ENCODE results near the gene TUBB. TPM values are rescaled to one million over a fixed set of nuclear protein-coding genes. Genes with fewer than 3 reads are reported as not detected.
A peak's percentile ranks its signal among the peaks of the same experiment; 100 is the strongest.

Gene TUBB
- total RNA-seq, 1 experiment from 2014 or later: 742 TPM

DNA sequence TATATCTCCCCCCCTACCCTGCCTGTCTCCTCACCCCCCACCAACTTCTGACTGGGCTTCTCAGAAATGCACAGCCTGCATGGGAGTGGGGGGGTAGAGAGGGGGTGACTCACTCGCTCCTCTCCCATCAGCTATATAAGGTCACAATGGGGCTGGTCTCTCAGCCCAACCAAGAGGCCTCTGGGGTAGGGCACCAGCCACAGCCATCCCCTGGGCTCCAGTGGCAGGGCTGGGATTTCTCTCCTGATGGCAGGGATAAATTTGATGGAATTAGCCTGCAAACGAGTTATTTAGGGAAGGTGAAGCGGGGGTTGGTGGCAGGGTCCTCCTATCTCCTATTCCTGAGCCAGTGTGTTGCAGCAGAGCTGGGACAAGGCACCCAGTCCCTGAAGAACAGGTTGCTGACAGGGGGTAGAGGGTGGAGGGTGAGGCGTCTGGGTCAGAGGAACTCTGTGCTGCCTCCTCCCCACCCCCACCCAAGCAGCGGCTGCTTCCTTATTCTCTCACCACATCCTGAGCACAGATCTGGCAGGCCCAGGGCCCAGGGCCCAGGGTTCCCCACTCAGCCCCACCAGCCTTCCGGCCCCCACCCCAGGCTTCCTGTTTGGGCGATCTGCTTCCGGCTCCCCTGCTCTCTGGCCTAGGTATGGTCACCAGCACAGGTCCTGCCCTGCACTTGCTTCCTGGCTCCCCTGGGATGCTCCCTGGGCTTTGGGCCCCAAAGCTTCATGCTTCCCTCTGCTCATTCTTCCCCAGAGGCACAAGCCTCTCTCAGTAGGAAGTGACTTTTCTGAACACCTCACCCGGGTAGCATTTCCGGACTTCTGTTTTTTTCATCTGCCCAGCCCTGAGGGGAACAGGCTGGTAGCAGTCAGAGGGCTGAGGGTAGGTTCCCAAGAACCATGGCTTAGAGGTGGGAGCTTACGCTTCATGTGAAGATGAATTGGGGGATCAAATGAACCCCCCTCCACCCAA, 37.7 kb upstream of the TUBB start:
- no peaks in the 10 kb centered on the region for H3K36me3 ChIP-seq (ENCODE audit: control insufficient read depth, insufficient read depth, low read length)
- POLR2A ChIA-PET: no interaction called here
- Mint-ChIP-seq H3K27me3 (ENCODE audit: insufficient read depth, unreplicated experiment) (no peaks in the 10 kb centered on the region), H3K36me3 (ENCODE audit: insufficient read depth, unreplicated experiment) (peaks cover 15% of the 10 kb centered on the region), H3K4me1 (ENCODE audit: low read depth, unreplicated experiment) (peaks cover 13% of the 10 kb centered on the region), H3K27ac (ENCODE audit: unreplicated experiment) (no peak overlapping the region), H3K9me3 (ENCODE audit: unreplicated experiment) (no peaks in the 10 kb centered on the region), H3K4me3 (ENCODE audit: unreplicated experiment) (no peak overlapping the region)
- TF ChIP-seq, protein P1, sequence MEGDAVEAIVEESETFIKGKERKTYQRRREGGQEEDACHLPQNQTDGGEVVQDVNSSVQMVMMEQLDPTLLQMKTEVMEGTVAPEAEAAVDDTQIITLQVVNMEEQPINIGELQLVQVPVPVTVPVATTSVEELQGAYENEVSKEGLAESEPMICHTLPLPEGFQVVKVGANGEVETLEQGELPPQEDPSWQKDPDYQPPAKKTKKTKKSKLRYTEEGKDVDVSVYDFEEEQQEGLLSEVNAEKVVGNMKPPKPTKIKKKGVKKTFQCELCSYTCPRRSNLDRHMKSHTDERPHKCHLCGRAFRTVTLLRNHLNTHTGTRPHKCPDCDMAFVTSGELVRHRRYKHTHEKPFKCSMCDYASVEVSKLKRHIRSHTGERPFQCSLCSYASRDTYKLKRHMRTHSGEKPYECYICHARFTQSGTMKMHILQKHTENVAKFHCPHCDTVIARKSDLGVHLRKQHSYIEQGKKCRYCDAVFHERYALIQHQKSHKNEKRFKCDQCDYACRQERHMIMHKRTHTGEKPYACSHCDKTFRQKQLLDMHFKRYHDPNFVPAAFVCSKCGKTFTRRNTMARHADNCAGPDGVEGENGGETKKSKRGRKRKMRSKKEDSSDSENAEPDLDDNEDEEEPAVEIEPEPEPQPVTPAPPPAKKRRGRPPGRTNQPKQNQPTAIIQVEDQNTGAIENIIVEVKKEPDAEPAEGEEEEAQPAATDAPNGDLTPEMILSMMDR (IDR thresholded peaks at IDR 0.05; ENCODE audit: insufficient read depth in 1 of 2, low read depth in 1 of 2, low read length in 1 of 2, severe bottlenecking in 1 of 2, unreplicated experiment in 1 of 2): no peak
- no peaks in the 10 kb centered on the region for H3K9me3 ChIP-seq
- CTCF ChIA-PET: interaction anchor here (1.6 kb wide), 1 partner anchor 48 kb away, joined by 3 read pairs; no protein-coding TSS in a partner anchor
- intact Hi-C loops (cut with micrococcal nuclease; ENCODE audit: unreplicated experiment): no loop called here
- H3K4me3 ChIP-seq (ENCODE audit: low read depth, low read length): no peak overlapping the region
- BruUV-seq (replicated peaks): no TSS peak
- H3K27me3 ChIP-seq (replicated peaks; ENCODE audit: control insufficient read depth, insufficient read depth, low read length): no peaks in the 10 kb centered on the region
- DNase-seq: no peak
- H3K4me1 ChIP-seq: 0 out of 2 replicates have a peak, but pooled peaks cover 4% of the 10 kb centered on the region

DNA sequence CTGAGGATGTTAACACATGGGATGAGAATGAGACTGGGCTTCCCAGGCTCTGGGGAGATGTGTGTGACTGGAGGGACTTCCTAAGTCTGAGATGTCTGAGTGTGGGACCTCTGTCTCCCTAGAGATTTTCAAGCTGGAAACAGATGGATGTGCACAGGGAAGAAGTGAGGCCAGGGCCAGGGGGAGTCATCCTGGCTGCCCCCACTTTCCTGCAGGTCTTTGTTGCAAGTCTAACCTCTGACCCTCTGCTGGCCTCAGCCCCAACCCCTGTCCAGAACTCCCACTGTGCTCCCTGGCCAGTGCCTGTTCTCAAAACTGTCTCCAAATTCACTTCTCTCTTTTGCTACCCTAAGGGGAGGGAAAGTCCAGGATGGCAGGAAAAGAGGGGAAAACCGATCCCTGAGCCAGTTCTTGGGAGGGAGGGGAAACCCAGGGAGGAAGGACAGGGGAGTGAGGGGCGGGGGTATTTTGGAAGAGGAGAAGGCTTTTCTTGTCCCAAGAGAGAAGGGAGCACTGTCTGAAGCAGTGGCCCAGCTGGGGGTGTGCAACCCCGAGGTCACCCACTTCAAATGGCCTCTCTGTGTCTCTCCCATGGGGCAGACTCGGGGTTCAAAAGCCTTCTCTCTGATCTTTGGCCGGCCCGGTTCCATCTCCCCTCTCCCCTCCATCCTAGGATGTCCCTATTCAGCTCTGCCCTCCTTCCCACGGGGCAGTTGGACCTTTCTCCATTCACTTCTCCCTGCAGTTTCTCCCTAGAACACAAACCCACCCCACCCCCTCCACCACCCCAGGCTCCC, 36.8 kb upstream of the TUBB start:
- peaks cover 12% of the 10 kb centered on the region; the same call in 1 of the 2 replicates for H3K4me1 ChIP-seq
- POLR2A ChIA-PET: no interaction called here
- BruUV-seq (replicated peaks): no TSS peak
- H3K4me3 Mint-ChIP-seq (ENCODE audit: unreplicated experiment): no peak overlapping the region
- CTCF ChIA-PET: interaction anchor here (1.6 kb wide), 1 partner anchor 47 kb away, joined by 3 read pairs; no protein-coding TSS in a partner anchor
- peaks cover 15% of the 10 kb centered on the region for H3K36me3 Mint-ChIP-seq (ENCODE audit: insufficient read depth, unreplicated experiment)
- no peak overlapping the region for H3K27ac Mint-ChIP-seq (ENCODE audit: unreplicated experiment)
- H3K9me3 ChIP-seq: no peaks in the 10 kb centered on the region
- no peaks in the 10 kb centered on the region for H3K9me3 Mint-ChIP-seq (ENCODE audit: unreplicated experiment)
- no peak for DNase-seq
- intact Hi-C loops (cut with micrococcal nuclease; ENCODE audit: unreplicated experiment): no loop called here
- no peaks in the 10 kb centered on the region for H3K27me3 Mint-ChIP-seq (ENCODE audit: insufficient read depth, unreplicated experiment)
- H3K4me1 Mint-ChIP-seq (ENCODE audit: low read depth, unreplicated experiment): peaks cover 20% of the 10 kb centered on the region
- no peaks in the 10 kb centered on the region for H3K27me3 ChIP-seq (replicated peaks; ENCODE audit: control insufficient read depth, insufficient read depth, low read length)
- TF ChIP-seq, protein P1 (IDR thresholded peaks at IDR 0.05; ENCODE audit: insufficient read depth in 1 of 2, low read depth in 1 of 2, low read length in 1 of 2, severe bottlenecking in 1 of 2, unreplicated experiment in 1 of 2): no peak
- H3K4me3 ChIP-seq (ENCODE audit: low read depth, low read length): no peak overlapping the region
- no peaks in the 10 kb centered on the region for H3K36me3 ChIP-seq (ENCODE audit: control insufficient read depth, insufficient read depth, low read length)

GRCh38 chr6:30683980-30684338, 36.2 kb upstream of the TUBB start:
- H3K27me3 ChIP-seq (replicated peaks; ENCODE audit: control insufficient read depth, insufficient read depth, low read length): no peaks in the 10 kb centered on the region
- DNase-seq: no peak
- Mint-ChIP-seq H3K9me3 (ENCODE audit: unreplicated experiment) (no peaks in the 10 kb centered on the region), H3K36me3 (ENCODE audit: insufficient read depth, unreplicated experiment) (peaks cover 13% of the 10 kb centered on the region), H3K4me3 (ENCODE audit: unreplicated experiment) (peak overlapping the region; percentile 15), H3K27me3 (ENCODE audit: insufficient read depth, unreplicated experiment) (no peaks in the 10 kb centered on the region), H3K27ac (ENCODE audit: unreplicated experiment) (no peak overlapping the region), H3K4me1 (ENCODE audit: low read depth, unreplicated experiment) (peaks cover 24% of the 10 kb centered on the region)
- peaks cover 12% of the 10 kb centered on the region; the same call in 1 of the 2 replicates for H3K4me1 ChIP-seq
- H3K36me3 ChIP-seq (ENCODE audit: control insufficient read depth, insufficient read depth, low read length): no peaks in the 10 kb centered on the region
- no peaks in the 10 kb centered on the region for H3K9me3 ChIP-seq
- ChIA-PET CTCF (interaction anchor here (1.6 kb wide), 1 partner anchor 47 kb away, joined by 3 read pairs; no protein-coding TSS in a partner anchor), POLR2A (no interaction called here)
- TF ChIP-seq, protein P1 (IDR thresholded peaks at IDR 0.05; ENCODE audit: insufficient read depth in 1 of 2, low read depth in 1 of 2, low read length in 1 of 2, severe bottlenecking in 1 of 2, unreplicated experiment in 1 of 2): no peak
- no peak overlapping the region for H3K4me3 ChIP-seq (ENCODE audit: low read depth, low read length)
- BruUV-seq (replicated peaks): no TSS peak
- intact Hi-C loops (cut with micrococcal nuclease; ENCODE audit: unreplicated experiment): no loop called here

All from Caco-2 (cell line).